ENCODE results near the gene SNAI3.

SNAI3 gene

GRCh38 chr16:88631920-88632586, 54.3 kb downstream of the SNAI3 start:
- no peak for DNase-seq

GRCh38 chr16:88631384-88631783, 54.9 kb downstream of the SNAI3 start:
- no peak for DNase-seq

- no peak for DNase-seq
Observed at GRCh38 chr16:88630941-88631340, 55.4 kb downstream of the SNAI3 start.

- no peak for DNase-seq
Observed at GRCh38 chr16:88630433-88630832, 55.9 kb downstream of the SNAI3 start.

GRCh38 chr16:88629835-88630234, 56.5 kb downstream of the SNAI3 start:
- no peak for DNase-seq

- no peak for DNase-seq
Observed at GRCh38 chr16:88628512-88628974, 57.8 kb downstream of the SNAI3 start.
